Hepatocyte (in vitro differentiated cells): ENCODE measurements around the gene LANCL2. TPM values are rescaled to one million over a fixed set of nuclear protein-coding genes. Genes with fewer than 3 reads are reported as not detected.

Experiments
- DNase-seq: peaks from one replicate; pipeline ENCODE4 v3.0.0-alpha.2; 2016; ENCODE audit warnings: low spot score
- H2AFZ ChIP-seq: fragments of 200-600 bp; sonication (generic); 2 replicates; pipeline ENCODE4 v1.6.0; 2016; ENCODE audit warnings: antibody characterized with exemption, mild to moderate bottlenecking
- H3K27ac ChIP-seq: fragments of 200-600 bp; sonication (generic); 2 replicates; pipeline ENCODE4 v1.5.1; 2016; ENCODE audit warnings: mild to moderate bottlenecking
- H3K27me3 ChIP-seq: fragments of 200-600 bp; sonication (generic); 2 replicates; pipeline ENCODE4 v1.6.1; 2016
- H3K36me3 ChIP-seq: fragments of 200-600 bp; sonication (generic); replicated peaks from 2 replicates; pipeline ENCODE4 v1.5.1; 2016; ENCODE audit warnings: low read depth; ENCODE audit not compliant: insufficient read depth
- H3K4me1 ChIP-seq: fragments of 200-600 bp; sonication (generic); 2 replicates; pipeline ENCODE4 v1.5.1; 2016; ENCODE audit warnings: mild to moderate bottlenecking, moderate library complexity; ENCODE audit not compliant: insufficient read depth
- H3K4me2 ChIP-seq: fragments of 200-600 bp; sonication (generic); 2 replicates; pipeline ENCODE4 v1.6.0; 2016
- H3K4me3 ChIP-seq: fragments of 200-600 bp; sonication (generic); 2 replicates; pipeline ENCODE4 v1.5.1; 2016; ENCODE audit warnings: mild to moderate bottlenecking
- H3K79me2 ChIP-seq: fragments of 200-600 bp; sonication (generic); 2 replicates; pipeline ENCODE4 v1.6.0; 2017; ENCODE audit warnings: mild to moderate bottlenecking
- H3K9me2 ChIP-seq: fragments of 200-600 bp; sonication (generic); replicated peaks from 2 replicates; pipeline ENCODE4 v1.6.0; 2017; ENCODE audit warnings: mild to moderate bottlenecking; ENCODE audit not compliant: insufficient read depth
- H3K9me3 ChIP-seq: fragments of 200-600 bp; sonication (generic); 2 replicates; pipeline ENCODE4 v1.5.1; 2016; ENCODE audit warnings: low read depth, mild to moderate bottlenecking
- H4K20me1 ChIP-seq: fragments of 200-600 bp; sonication (generic); 2 replicates; pipeline ENCODE4 v1.6.0; 2016; ENCODE audit warnings: mild to moderate bottlenecking; ENCODE audit not compliant: insufficient read depth, poor library complexity, severe bottlenecking
- EZH2 ChIP-seq: fragments of 200-600 bp; sonication (generic); IDR thresholded peaks from 2 replicates; pipeline ENCODE4 v1.6.1; 2016; ENCODE audit warnings: antibody characterized with exemption, mild to moderate bottlenecking, borderline replicate concordance
- EZH2phosphoT487 ChIP-seq: fragments of 200-600 bp; sonication (generic); IDR thresholded peaks from one replicate; pipeline ENCODE4 v1.6.1; 2018; ENCODE audit warnings: antibody characterized with exemption, mild to moderate bottlenecking, low read depth, moderate library complexity; ENCODE audit not compliant: unreplicated experiment, severe bottlenecking
- WGBS: methylation state at CpG from one replicate; pipeline ENCODE4 v1.1.6; 2016; ENCODE audit warnings: low lambda C conversion rate; ENCODE audit errors: missing lambda C conversion rate; 5-methylcytosine and 5-hydroxymethylcytosine counted together
- polyA plus RNA-seq: library from polyadenylated mRNA; unstranded; fragments of >200 nt; fragmentation: Nextera tagmentation; extraction: Ambion mirVana; gene quantifications from 2 replicates; pipeline ENCODE4 v1.2.1, GENCODE V29; 2016
- total RNA-seq: library from RNA; depleted of rRNA; stranded (reverse); fragments of >200 nt; gene quantifications from 2 replicates; pipeline ENCODE4 v1.2.3, GENCODE V29; 2014
- TF ChIP-seq, protein P1 (sequence below): fragments of 200-600 bp; sonication (generic); IDR thresholded peaks from 2 replicates; pipeline ENCODE4 v1.5.1; 2016; ENCODE audit warnings: antibody characterized with exemption, mild to moderate bottlenecking; ENCODE audit not compliant: poor library complexity

The LANCL2 gene
- total and polyA plus RNA-seq, 2 experiments from 2014 or later = 13.5 to 14.8 TPM

DNA sequence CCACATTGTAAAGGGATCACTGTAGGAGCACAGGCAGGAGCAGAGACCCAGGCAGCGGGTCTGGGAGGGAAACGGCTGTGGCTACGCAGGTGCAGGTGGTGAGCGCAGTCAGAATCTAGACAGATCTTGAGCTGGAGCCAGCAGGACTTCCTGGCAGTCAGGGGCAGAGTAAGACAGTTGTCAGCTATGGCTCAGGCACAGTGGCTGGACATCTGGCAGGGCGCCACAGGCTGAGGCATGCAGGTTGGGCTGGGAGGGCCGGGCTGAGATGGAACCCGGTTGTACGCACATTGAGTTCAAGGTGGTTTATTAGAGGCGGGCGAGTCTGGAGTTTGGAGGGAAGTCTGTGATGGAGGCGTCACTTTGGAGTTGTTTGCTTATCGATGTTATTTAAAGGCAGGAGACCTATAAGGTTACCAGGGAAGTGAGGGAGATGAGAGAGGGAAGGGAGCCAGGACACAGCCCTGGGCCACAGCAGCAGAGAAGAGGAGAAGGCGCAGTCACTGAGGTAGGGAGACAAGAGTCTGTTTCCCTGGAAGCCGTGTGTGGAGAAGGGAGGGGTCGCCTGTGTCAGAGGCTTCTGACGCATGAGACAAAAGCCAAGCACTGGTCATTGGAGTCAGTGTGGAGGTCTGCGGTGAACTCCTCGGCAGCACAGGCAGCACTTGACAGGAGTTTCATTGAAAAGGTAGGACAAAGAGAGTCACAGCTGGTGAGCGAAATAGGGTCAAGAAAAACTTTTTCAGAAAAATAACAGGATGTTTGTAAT lies 73.8 kb downstream of the LANCL2 start:
- Histone ChIP-seq H3K9me3 (no peaks in the 10 kb centered on the region), H3K27me3 (no peaks in the 10 kb centered on the region), H4K20me1 (no peaks in the 10 kb centered on the region), H3K4me3 (no peak overlapping the region), H3K79me2 (no peaks in the 10 kb centered on the region), H3K4me1 (no peaks in the 10 kb centered on the region), H3K9me2 (no peaks in the 10 kb centered on the region), H3K27ac (no peak overlapping the region), H3K36me3 (no peaks in the 10 kb centered on the region), H3K4me2 (no peak overlapping the region), H2AFZ (no peak overlapping the region)
- no peak for DNase-seq
- WGBS = 81% methylated on average over 19 of the region's 19 CpGs
- TF ChIP-seq EZH2 (no peak), EZH2phosphoT487 (no peak)
- TF ChIP-seq, protein P1, sequence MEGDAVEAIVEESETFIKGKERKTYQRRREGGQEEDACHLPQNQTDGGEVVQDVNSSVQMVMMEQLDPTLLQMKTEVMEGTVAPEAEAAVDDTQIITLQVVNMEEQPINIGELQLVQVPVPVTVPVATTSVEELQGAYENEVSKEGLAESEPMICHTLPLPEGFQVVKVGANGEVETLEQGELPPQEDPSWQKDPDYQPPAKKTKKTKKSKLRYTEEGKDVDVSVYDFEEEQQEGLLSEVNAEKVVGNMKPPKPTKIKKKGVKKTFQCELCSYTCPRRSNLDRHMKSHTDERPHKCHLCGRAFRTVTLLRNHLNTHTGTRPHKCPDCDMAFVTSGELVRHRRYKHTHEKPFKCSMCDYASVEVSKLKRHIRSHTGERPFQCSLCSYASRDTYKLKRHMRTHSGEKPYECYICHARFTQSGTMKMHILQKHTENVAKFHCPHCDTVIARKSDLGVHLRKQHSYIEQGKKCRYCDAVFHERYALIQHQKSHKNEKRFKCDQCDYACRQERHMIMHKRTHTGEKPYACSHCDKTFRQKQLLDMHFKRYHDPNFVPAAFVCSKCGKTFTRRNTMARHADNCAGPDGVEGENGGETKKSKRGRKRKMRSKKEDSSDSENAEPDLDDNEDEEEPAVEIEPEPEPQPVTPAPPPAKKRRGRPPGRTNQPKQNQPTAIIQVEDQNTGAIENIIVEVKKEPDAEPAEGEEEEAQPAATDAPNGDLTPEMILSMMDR = no peak

DNA sequence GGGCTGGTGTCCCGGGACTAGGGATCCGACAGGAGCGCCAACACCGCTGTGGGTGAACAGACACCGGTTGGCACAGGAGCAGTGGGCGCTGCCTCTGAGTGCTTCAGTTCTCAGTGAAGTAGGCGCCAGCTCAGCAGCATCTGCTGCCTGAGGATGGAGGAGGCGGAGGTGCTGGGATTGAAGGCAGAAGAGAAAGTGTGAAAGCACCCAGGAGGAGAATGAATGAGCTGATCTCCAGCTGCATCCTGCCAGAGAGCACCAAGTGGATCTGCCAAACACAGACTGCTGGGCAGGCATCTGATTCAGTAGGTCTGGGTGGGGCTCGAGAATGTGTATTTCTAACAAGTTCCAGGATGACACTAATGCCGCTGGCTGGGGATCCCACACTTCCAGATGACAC lies 74.5 kb downstream of the LANCL2 start:
- no peaks in the 10 kb centered on the region for H3K36me3 ChIP-seq
- no peak for TF ChIP-seq EZH2phosphoT487
- TF ChIP-seq, protein P1 = no peak
- TF ChIP-seq EZH2 = no peak

DNA sequence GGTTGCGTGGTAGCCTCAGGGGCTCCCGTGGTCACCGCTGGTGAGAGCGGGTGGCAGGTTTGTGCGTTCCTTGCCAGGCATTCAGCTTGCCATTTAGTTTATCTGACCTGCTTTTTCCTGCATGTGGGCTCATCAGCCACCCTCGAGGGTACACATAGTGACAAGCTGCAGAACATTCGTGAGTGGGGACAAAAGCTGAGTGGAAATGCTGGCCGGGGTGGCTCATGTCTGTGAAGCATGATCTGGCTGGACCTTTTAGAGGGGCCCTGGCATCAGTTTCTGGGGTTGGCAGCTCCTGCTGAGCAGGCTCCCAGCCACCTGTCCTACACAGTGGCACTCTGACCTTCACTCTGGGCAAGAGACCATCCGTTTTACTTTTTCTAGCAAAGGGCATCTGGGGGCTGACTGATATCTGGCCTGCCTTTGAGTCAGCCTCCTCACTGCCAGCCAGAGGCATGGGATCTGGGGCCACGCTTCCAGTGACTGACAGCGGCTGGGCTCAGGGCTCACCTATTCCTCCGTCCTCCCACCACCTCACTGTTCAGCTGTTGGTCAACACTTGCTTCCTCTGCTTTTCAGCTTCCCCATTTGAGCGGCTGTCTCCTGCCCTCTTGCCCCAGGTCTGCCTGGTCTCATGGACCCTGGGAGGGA lies 75.0 kb downstream of the LANCL2 start:
- no peaks in the 10 kb centered on the region for H3K36me3 ChIP-seq
- DNase-seq = no peak
- no peak for TF ChIP-seq EZH2phosphoT487
- no peak for TF ChIP-seq EZH2
- TF ChIP-seq, protein P1 = no peak
- WGBS = 93% methylated on average over 13 of the region's 13 CpGs
- H3K9me3 ChIP-seq = no peaks in the 10 kb centered on the region
- no peaks in the 10 kb centered on the region for H4K20me1 ChIP-seq
- no peaks in the 10 kb centered on the region for H3K4me1 ChIP-seq
- no peak overlapping the region for H3K4me2 ChIP-seq
- H3K4me3 ChIP-seq = no peak overlapping the region
- no peaks in the 10 kb centered on the region for H3K79me2 ChIP-seq
- H3K27ac ChIP-seq = no peak overlapping the region
- H3K9me2 ChIP-seq = no peaks in the 10 kb centered on the region
- H2AFZ ChIP-seq = no peak overlapping the region
- H3K27me3 ChIP-seq = no peaks in the 10 kb centered on the region

More for the DNA sequence above, 74.5 kb downstream of the LANCL2 start:
- H3K79me2 ChIP-seq = no peaks in the 10 kb centered on the region
- no peaks in the 10 kb centered on the region for H3K4me1 ChIP-seq
- no peaks in the 10 kb centered on the region for H3K9me2 ChIP-seq
- H3K27ac ChIP-seq = no peak overlapping the region
- no peak overlapping the region for H2AFZ ChIP-seq
- no peaks in the 10 kb centered on the region for H3K9me3 ChIP-seq
- 86% methylated on average over 10 of the region's 10 CpGs for WGBS
- no peaks in the 10 kb centered on the region for H4K20me1 ChIP-seq
- H3K4me3 ChIP-seq = no peak overlapping the region
- no peak overlapping the region for H3K4me2 ChIP-seq
- no peaks in the 10 kb centered on the region for H3K27me3 ChIP-seq
- no peak for DNase-seq
